ENCODE measurements around the gene CSNK1E. TPM values are rescaled to one million over a fixed set of nuclear protein-coding genes. Genes with fewer than 3 reads are reported as not detected.

CSNK1E gene
- total RNA-seq, 120 experiments from 2014 or later = 150 to 281 (median 197) TPM

Other genes starting within 250 kb of the CSNK1E start
- 1 to 10 TPM in 92 of 120 experiments, under 1 TPM in 20, not detected in 8; 0.35 to 9.3 (median 1.9) TPM for gene SLC16A8, start 233.2 kb downstream of the CSNK1E start, total RNA-seq
- gene BAIAP2L2, start 206.7 kb downstream of the CSNK1E start, total RNA-seq = 10 to 100 TPM in 10 of 120 experiments, 1 to 10 TPM in 110; 2.2 to 14.9 (median 6.0) TPM
- 100 to 1,000 TPM in 17 of 120 experiments, 10 to 100 TPM in 103; 45.0 to 160 (median 76.4) TPM for gene PLA2G6, start 135.6 kb downstream of the CSNK1E start, total RNA-seq
- gene MAFF, start 115.4 kb downstream of the CSNK1E start, total RNA-seq = 100 to 1,000 TPM in 1 of 120 experiments, 10 to 100 TPM in 67, 1 to 10 TPM in 52; 3.4 to 113 (median 10.9) TPM
- 100 to 1,000 TPM in 119 of 120 experiments, 10 to 100 TPM in 1; 99.7 to 274 (median 141) TPM for gene TMEM184B, start 44.4 kb downstream of the CSNK1E start, total RNA-seq
- gene KCNJ4, start 137.8 kb upstream of the CSNK1E start, total RNA-seq = 100 to 1,000 TPM in 35 of 120 experiments, 10 to 100 TPM in 85; 21.0 to 129 (median 87.1) TPM
- gene KDELR3, start 150.7 kb upstream of the CSNK1E start, total RNA-seq = 1 to 10 TPM in 88 of 120 experiments, under 1 TPM in 30, not detected in 2; 0.35 to 4.3 (median 1.4) TPM
- gene DDX17, start 188.9 kb upstream of the CSNK1E start, total RNA-seq = 100 to 1,000 TPM; 359 to 670 (median 471) TPM

All from dorsolateral prefrontal cortex (tissue), 118 donors.